Caki2 (cell line): ENCODE data around the gene CD82. TPM values are rescaled to one million over a fixed set of nuclear protein-coding genes. Genes with fewer than 3 reads are reported as not detected.

Experiments used
- DNase-seq: peaks from one replicate; pipeline ENCODE4 v3.0.0-alpha.2; 2015; ENCODE audit warnings: low read depth
- in situ Hi-C: cut with HindIII; loops from 2 replicates; pipeline ENCODE4 v1.10.0; 2016; ENCODE audit warnings: low sequenced_read_pairs, low pct_unique_long_range_greater_than_20kb, mixed read lengths
- total RNA-seq: library from RNA; depleted of rRNA; stranded (reverse); fragments of >200 nt; shearing (Covaris generic); gene quantifications from 2 replicates; pipeline ENCODE4 v1.2.3, GENCODE V29; 2014; ENCODE audit warnings: low replicate concordance

CD82 gene
- total RNA-seq, 1 experiment from 2014 or later: 35.8 TPM

DNA sequence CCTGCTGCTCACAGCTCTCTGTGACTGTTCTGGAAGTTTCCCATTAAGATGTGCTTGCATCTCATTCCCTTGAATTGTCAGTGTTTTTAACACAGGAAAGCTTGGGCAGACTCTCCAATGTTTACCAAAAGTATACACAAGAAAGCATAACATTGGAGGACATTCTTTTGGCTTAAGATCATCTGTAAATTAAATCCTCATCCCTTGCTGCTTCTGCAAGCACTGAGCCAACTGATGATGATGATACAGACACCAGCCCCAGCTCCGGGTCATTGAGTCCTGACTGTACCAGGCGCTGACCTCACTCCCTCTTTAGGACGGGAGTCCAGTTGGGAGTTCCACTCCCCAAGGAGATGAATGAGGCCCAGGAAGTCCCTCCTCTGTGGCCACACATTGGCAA, 23.8 kb downstream of the CD82 start:
- peak; percentile 65 for DNase-seq
- in situ Hi-C loops: no loop called here

DNA sequence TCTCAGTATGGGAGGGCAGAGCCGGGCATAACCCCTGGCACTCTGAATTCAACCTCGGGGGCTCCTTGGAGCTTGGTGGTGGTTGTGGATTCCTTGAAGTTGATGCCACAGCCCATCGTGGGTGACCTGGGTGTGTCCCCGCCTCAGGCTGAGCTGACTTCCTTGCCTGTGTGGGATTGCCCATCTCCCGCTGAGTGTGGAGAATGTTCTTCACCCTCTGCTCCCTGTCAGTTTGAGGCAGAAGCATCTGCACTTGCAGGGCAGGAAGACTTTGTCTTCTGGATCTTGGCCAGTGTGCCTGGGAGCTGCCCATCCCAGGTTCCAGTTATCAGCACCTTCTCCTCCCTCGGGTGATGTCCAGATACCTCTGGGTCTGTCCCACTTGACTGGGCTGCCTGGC, 25.3 kb downstream of the CD82 start:
- DNase-seq: no peak
- in situ Hi-C loops: no loop called here

DNA sequence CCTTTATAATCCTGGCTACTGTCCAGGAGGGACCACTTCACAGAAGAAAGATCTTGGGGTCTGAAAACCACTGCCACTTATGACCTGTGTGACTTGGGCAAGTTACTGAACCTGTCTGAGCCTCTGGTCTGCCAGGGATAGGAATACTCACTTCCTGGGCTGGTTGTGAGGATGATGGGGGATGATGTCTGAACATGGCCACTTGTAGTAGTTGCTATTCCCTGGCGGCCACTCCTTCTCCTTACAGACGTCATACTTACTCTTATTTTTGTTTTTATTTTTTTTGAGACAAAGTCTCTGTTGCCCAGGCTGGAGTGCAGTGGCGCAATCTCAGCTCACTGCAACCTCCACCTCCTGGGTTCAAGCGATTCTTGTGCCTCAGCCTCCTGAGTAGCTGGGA, 26.1 kb downstream of the CD82 start:
- in situ Hi-C loops: no loop called here
- DNase-seq: no peak

DNA sequence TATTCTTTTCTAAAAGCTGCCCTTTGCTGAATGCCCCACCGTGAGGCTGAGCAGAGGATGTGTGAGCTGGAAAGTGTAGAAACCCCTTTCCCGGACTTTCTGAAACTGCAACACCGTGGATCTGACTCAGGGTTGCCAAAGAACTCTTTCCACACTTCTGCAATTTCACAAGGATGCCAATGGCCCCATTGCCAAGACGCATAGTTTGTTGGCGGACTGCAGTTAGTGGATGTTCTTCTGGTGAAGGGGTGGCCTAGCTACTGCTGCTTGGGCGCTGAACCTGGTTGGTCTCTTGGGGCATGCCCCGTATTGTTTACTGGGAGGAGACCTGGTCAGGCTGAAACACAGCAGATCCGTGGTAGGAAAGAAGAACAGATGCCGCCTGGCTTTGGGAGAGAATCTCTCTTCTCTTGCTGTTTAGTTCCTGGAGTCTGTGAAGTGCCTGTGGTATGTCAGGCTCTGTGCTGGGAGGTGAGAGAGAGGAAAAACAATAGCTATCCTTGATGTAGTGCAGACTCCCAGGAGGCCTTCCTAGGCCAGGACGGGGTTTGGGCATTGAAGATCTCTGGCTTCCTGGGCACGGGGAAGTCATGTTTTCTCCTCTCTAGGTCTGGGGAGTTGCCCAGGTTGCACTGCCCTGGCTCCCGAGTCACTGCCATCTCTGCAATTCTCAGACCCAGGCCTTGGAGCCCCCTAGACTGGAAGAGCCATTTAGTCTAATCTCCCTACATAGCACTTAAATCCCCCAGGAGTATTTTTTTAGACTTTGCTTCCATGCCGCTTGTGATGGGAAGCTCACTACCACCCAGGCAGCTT, 26.9 kb downstream of the CD82 start:
- in situ Hi-C loops: no loop called here

DNA sequence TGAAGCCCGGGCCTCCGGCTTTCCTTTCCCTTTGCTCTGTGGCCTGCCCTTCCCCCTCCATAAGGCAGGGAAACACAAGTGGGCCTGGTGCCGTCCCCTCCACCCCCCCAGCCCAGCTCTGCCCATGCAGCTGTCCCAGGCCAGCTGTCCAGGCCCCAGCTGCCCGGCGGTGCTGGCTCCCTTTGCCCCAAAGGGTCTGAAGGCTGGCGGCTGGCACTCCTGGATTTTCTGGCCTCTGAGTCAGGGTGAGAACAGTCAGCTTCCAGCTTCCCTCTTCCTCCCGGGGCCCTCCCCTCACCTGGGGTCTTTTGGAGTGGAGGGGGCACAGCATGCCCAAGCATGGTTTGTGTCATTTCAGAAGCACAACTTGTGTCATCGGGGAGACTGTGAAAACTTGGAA, 27.8 kb downstream of the CD82 start:
- no peak for DNase-seq
- in situ Hi-C loops: no loop called here

More for the DNA sequence above, 26.9 kb downstream of the CD82 start:
- no peak for DNase-seq

DNA sequence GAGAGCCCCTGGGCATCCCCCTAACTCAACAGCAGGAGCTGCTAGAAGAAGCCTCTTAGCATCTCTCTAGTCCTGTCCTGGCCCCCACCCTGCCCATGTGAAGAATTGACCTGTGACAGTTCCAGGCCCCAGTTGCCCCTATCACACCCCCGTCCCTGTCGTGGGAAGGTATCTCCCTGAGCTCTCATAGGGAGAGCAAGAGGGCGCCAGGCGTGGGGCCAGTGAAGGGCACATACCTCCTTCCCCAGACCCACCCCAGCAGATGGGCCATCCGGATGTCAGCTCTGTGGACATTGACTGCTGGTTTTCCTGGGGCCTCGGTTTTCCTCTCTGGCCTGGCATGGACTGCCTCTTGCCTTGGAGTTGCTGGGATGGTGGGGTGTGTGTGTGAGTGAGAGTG, 29.5 kb downstream of the CD82 start:
- in situ Hi-C loops: no loop called here
- no peak for DNase-seq

DNA sequence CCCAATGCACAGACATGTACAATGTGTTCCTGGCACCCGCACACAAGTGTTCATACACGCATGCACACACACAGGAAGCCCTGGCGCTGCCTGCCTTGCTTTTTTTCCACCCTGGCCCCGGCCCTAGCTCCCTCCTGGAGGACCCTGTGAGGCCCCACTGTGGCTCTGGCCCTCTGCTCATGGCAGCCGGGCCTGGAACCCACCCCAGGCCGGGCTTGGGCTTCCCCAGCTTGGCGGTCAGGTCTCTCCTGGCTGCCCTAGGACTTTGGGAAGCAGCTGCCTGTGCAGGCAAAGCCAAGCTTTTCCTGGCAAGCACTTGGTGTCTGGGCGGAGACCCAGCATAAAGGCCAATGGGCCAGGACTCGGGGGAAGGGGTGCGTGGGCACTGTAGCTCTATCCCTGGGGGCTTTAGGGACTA, 30.5 kb downstream of the CD82 start:
- DNase-seq: no peak
- in situ Hi-C loops: no loop called here

DNA sequence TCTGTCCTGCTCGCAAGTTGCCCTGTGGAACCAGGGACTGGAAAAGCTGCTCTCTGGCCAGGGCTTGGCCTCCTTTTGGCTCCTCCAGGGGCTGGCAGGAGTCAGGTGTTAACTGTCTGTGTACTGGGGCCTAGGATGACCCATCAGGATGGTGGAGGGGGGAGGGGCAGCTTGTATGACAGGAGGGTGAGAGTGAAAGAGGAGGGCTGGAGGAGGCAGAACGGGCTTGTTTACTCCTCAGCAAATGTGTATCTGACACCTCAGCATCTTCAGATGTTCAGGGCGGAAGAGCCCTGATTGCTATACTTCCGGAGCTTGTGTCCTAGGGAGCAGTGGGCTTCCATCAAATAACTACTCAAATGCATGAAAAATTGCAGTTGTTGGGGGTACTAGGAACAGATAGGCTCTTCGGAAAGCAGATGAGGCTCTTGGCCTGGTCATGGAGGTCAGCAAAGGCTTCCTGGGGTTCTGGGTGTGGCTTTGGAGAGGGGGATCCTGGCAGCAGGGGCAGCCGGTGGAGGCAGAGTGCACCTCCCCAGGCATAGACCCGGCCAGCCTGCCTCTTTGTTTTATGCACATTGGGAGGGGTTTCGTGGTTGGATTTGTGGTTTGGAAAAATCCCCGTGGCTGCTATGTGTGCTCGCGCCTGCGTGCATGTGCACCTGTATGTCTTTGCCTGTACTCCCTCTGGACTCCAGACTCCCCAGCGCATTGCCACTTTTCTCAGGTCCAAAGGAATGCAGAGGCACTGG, 31.2 kb downstream of the CD82 start:
- in situ Hi-C loops: no loop called here
- no peak for DNase-seq

DNA sequence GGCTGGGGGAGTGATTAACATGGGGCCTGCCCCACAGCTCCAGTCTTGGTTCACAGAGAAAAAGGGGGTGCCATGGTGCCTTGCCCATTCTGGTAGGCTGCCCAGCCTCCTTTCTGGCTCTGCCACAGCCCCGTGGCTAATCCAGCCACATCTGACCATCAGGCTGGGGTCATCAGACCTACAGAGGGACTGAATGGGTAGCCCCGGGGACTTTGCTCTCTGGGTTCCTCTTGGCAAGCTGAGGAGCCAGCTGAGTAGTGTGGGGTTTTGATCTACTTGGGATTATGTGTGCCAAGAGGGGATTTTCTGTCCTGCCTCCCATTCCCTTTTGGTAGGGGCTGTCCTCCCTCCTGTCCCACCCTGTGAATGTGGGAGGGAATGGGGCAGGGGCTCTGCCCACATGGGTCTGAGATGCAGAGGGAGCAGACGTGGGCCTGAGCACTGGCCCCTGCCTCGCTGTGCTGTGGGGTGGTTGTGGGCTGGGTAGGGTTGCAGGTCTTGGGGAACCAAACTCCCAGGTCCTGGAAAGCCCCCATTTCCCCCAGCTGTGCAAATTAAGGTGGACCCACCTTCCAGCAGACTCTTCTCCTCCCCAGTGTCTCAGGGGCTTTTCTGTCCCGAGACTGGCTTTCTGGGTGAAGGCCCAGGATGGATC, 32.0 kb downstream of the CD82 start:
- in situ Hi-C loops: no loop called here
- no peak for DNase-seq

DNA sequence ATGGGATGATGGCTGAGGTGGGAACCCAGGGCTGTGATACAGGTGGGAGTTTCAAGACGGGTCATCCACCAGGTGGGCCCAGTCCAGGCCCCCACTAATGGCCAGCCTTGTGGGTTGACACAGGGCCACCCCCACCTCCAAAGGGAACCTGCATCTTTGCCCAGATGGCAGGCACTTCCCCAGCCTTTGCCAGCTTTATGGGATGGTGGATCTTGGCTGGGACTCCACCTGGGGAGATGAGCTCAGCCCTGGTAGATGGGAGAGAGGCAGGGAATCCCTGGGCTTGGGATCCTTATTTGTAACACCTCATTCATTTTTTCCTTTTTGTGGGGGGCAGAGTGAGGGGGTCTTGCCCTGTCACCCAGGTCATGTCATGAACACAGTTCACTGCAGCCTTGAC, 33.4 kb downstream of the CD82 start:
- DNase-seq: no peak
- in situ Hi-C loops: no loop called here

DNA sequence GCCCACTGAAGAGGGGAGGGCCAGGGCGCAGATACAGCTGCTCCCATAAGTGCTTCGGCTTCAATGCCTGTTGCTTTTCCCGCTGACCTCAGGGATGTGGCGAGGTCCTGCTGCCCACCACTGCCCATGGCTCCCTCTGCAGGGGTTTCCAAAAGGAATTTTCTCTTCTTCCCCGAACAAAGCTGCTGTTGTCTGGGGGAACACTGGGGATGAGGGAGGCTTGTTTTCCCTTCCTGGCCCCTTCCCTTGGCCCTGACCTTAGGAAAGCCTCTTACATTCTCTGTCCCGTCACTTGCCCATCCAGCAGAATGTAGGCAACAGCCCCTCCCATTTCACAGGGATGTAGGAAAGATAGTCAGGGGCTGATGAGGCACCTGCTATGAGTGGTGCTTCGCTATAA, 34.8 kb downstream of the CD82 start:
- DNase-seq: no peak
- in situ Hi-C loops: no loop called here

DNA sequence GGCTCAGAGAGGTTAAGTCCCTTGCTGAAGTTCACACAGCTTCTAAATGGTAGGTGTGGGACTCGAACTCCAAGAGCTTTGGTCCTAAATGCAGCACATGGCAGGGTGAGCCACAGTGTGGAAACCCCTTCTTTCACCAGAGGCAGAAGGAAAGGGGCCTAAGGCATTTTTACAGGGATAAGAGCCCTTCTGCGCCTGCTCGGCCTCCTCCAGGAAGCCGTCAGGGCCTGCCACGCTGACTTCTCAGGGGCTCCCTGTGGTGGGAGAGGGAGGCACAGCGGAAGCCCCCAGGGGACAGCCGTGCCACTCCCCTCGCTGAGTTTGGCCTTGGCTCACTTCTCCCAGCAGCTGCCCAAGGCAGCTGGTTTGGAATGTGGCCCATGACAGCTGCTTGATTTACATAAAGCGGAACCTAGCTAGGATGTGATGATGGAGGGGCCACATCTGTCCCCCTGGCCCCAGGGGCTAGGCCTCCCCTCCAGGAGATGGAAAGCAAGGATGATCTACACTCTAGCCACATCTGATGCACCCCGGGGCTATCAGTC, 35.4 kb downstream of the CD82 start:
- DNase-seq: no peak
- in situ Hi-C loops: no loop called here

DNA sequence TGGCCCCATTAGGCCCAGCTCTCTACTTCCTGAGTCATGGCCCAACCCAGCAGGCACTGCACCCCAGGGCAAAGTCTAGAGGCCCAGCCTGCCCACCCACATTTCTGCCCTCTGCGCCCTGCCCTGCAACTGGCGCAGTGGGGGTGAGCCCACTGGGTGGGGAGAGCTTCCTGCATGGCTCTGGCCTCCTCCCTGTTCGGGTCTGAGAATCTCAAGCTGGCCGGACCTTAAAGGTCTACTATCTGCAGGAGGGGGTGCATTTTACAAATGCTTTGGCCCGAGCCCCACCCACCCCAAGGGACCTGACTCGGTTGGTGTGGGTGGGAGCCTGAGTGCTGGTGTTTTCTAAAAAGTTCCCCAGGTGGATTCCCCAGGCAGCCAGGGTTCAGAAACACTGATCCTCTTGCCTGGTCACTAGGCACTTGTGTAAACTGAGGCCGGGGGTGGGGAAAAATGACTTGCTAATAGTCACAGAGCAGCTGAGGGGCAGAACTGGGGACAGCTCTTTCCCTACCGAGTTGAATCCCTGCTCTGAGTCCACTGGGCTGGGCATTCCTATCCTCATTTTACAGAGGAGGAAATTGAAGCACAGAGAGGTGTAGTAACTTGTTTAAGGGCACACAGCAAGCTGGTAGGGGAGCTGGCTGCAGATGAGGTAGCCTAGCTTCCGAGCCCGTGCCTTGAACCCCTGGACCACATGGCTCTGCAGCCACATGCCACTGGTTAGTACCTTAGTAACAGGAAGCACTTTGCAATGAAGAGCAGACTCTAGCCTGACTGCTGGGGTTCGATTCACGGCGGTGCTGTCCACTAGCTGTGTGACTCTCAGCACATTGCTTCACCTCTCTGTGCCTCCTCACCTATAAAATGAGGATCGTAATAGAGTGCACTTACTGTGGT, 36.3 kb downstream of the CD82 start:
- no peak for DNase-seq
- in situ Hi-C loops: no loop called here

DNA sequence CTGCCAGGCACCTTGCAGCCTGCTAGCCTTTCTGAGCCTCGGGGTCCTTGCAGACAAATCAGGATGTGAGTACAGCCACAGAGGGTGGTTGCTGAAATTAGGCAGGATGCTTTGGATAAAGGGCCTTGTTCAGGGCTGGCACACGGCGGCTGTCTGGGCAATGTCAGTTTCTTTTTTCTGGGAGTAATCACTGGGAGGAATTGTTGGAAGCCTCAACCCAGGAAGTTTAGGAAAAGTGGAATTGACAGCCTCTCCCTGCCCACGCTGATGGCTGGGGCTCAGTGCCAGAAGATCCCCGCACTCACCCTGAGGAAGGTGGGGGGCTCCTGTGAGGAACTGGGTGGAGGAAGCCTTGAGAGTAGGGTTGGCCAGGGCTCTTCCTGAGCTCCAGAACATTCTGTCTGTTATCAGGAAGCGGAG, 37.4 kb downstream of the CD82 start:
- DNase-seq: no peak
- in situ Hi-C loops: no loop called here

DNA sequence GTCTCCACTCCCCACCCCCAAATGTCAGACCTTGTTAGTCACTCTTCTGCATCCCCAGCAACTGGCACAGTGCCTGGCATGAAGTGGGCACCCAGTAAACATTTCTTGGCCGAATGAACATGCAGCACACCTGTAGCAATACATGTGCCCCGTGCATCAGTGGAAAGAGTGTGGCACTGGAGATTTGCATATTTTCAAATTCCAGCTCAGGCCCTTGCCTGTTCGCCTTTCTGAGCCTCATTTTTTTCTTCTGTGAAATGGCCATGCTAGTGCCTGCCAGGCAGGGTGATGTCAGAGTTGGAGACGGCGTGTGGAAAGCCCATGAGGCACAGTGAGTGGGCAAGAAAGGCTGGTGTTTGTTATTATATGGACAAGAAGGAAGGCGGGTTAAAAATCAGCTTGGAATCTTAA, 38.7 kb downstream of the CD82 start:
- DNase-seq: no peak
- in situ Hi-C loops: no loop called here

DNA sequence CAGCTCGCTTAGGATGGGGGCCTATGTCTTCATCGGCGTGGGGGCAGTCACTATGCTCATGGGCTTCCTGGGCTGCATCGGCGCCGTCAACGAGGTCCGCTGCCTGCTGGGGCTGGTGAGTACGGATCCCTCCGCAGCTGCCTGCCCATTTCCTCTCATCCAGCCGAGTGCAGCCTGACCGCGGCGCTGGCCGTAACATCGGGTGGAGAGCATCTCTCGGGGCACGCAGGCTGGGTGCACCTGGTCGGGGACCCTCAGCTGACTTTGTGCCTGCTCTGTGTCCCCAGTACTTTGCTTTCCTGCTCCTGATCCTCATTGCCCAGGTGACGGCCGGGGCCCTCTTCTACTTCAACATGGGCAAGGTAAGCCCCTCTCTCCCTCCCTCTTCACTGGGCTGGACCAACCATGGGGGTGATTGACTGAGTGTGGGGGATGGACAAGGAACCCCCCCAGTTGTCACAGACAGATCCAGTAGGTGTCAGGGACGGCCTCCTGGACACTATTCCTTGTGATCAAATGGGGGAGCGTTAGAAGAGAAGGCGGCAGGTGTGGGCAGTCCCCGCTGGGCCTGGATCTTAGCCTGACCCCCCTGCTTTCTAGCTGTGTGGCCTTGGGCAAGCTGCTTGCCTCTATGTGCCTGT, 39.7 kb downstream of the CD82 start:
- in situ Hi-C loops: no loop called here
- no peak for DNase-seq

DNA sequence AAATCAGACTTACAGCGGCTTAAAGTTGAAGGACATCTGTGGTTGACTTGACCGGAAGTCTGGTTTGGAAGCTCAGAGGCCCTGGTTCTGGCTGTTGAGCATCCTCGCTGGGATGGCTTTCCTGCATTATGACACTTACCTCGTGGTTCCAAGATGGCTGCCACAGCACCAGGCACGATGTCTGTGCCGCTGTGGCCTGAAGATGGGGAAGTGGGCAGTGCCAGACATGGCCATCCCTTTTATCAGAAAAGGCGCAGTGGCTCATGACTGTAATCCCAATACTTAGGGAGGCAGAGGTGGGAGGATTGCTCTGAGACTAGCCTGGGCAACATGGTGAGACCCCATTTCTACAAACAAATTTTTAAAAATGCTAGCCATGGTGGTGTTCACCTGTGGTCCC, 40.5 kb downstream of the CD82 start:
- DNase-seq: no peak
- in situ Hi-C loops: no loop called here

DNA sequence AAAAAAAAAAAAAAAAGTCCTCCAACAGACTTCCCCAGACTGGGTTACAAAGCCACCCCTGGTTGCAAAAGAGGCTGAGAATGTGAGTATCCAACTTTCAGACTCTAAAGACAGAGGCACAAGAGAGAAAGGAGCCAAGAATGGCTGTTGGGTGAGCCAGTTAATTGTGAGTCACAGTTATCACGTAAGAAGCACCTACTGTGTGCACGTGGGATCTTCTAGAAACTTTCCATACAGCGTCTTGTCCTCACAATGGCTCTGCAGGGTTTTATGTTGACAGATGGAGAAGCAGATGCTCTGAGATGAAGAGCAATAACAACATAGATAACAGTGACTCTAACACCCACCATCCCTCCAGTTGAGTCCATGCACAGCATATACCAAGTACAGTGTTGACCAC, 41.0 kb downstream of the CD82 start:
- in situ Hi-C loops: no loop called here
- no peak for DNase-seq
